Mammary epithelial cell (primary cell): ENCODE data around the gene DRAP1.

ENCODE experiments used
- CTCF ChIP-seq, 2 donors: IDR thresholded peaks in 1 of 2; conservative IDR thresholded peaks in 1 of 2; 2 replicates each; pipeline ENCODE4 v1.5.1; 2011 to 2012; ENCODE audit warnings: inconsistent platforms in 2 of 2, low read length in 2 of 2, mild to moderate bottlenecking in 2 of 2, control low read depth in 1 of 2, low read depth in 1 of 2; ENCODE audit not compliant: insufficient read depth in 1 of 2; ENCODE audit errors: extremely low read depth in 1 of 2
- EZH2 ChIP-seq: IDR thresholded peaks from 2 replicates; pipeline ENCODE4 v1.6.1; 2012; ENCODE audit warnings: low read length, inconsistent platforms, borderline replicate concordance

DNA sequence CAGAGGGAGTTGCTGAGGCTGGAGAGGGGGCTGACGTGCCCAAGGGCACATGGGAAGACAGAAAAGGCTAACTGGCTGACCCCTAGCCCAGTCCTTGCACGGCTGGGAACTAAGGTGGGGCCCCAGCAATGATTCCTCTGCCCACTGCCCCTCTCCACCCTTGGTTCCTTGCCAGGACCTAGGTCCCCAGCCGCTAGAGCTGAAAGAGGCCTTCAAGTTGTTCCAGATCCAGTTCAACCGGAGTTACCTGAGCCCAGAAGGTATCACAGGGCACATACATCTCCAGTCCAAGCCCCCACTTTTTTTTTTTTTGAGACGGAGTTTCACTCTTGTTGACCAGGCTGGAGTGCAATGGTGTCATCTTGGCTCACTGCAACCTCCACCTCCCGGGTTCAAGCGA, 39.2 kb upstream of the DRAP1 start:
- no peak for TF ChIP-seq CTCF (conservative IDR thresholded peaks at IDR 0.05 in 1 of 2, IDR thresholded peaks at IDR 0.05 in 1 of 2; ENCODE audit: extremely low read depth in 1 of 2, insufficient read depth in 1 of 2, low read depth in 1 of 2, low read length in 2 of 2)
- no peak for TF ChIP-seq EZH2
